Measurements from ENCODE around the gene PACS1.
"Not testable (repeated sequence)": the region's sequence is repeated elsewhere in the genome, so short reads cannot be mapped to it uniquely, and the experiment has no call there.

Gene PACS1

GRCh38 chr11:66069715-66070603 is at the start of gene PACS1:
Gene PACS1, plus strand, starts transcription at chr11:66070272. Its CDS starts 215 bp downstream, at chr11:66070487.
- no peak for TF ChIP-seq CTCF (IDR thresholded peaks at IDR 0.05; ENCODE audit: insufficient read depth, missing control alignments)
- DNase-seq (ENCODE audit: insufficient read length, low spot score) (peak; percentile 64), FAIRE-seq (no peak)

GRCh38 chr11:66020618-66021357 is 49.3 kb upstream of the PACS1 start:
- FAIRE-seq, result no peak
- no peak for TF ChIP-seq CTCF (IDR thresholded peaks at IDR 0.05; ENCODE audit: insufficient read depth, missing control alignments)
- DNase-seq (ENCODE audit: insufficient read length, low spot score), result no peak

GRCh38 chr11:66022401-66023185 is 47.5 kb upstream of the PACS1 start:
- FAIRE-seq (no peak), DNase-seq (ENCODE audit: insufficient read length, low spot score) (peak; percentile 90)
- TF ChIP-seq CTCF (IDR thresholded peaks at IDR 0.05; ENCODE audit: insufficient read depth, missing control alignments), result peak; percentile 83

DNA sequence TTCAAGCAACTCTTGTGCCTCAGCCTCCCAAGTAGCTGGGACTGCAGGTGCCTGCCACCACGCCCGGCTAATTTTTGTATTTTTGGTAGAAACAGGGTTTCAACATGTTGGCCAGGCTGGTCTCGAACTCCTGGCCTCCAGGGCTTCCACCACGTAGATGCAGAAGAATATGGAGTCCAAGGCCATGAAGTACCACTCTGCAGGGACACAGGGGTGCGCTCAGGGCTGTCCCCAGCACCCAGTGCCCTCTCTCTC is 47.0 kb upstream of the PACS1 start:
- not testable (repeated sequence) for FAIRE-seq

DNA sequence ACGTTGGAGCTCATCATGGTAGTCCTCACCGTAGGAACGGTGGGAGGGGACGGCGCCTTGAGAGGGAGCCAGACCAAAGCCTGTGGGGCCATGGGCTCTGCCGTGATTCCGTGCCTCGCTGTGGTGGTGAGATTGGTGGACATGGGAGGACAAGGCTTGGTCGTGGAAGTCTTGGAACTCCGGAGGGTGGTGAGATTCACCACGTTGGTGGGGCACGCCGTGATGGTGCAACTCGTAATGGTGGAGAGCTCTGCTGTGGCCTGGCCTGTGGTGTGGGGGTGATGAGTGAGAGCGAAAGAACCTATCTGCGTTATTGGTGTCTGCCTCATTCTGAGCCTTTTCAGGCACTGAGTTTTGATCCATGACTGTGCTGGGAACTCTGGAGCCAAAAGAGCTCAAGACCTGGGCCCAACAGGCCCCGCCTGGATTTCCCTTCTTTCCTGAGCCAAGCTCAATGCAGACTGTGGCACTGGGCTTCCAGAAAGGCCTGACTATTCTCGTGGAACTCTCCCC is 44.0 kb upstream of the PACS1 start, which contains the start of gene CATSPER1:
Gene CATSPER1, minus strand, starts transcription at position 463 of the 513 bp plus-strand sequence. Its CDS starts 100 bp downstream, at position 363.
- DNase-seq (ENCODE audit: insufficient read length, low spot score) (no peak), FAIRE-seq (no peak)
- TF ChIP-seq CTCF (IDR thresholded peaks at IDR 0.05; ENCODE audit: insufficient read depth, missing control alignments), result no peak

More for the DNA sequence above, 47.0 kb upstream of the PACS1 start:
- not testable (repeated sequence) for DNase-seq (ENCODE audit: insufficient read length, low spot score)

DNA sequence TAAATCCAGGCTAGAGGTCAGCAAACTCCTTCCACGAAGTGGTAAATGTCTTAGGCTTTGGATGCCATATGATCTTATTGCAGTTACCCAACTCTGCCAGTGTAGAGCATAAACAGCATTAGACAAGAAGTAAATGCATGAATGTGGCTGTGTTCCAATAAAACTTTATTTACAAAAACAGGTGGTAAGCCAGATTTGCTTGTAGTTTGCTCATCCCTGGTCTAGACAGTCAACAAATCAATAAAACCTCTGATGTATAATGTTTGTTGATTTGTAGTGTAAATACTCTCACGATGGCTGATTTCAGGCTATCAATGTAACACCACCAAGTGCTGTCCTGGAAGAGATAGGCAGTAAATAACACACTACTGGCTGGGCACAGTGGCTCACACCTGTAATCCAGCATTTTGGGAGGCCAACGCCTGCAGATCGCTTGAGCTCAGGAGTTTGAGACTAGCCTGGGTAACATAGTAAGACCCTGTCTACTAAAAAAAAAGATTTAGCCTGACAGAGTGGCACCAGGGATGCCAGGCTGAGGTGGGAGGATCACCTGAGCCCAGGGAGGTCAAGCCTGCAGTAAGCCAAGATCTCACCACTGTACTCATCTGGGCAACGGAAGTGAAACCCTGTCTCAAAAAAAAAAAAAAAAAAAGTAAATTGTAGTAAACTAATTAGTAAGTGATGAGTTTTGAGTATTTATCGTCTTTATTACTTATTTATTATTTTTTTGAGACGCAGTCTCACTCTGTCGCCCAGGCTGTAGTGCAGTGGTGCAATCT is 36.9 kb upstream of the PACS1 start:
- DNase-seq (ENCODE audit: insufficient read length, low spot score) (no peak), FAIRE-seq (no peak)
- no peak for TF ChIP-seq CTCF (IDR thresholded peaks at IDR 0.05; ENCODE audit: insufficient read depth, missing control alignments)

Measured in D721Med (cell line).